H9 (cell line): ENCODE measurements around the gene PRPF40A. TPM values are rescaled to one million over a fixed set of nuclear protein-coding genes. Genes with fewer than 3 reads are reported as not detected.
"Not testable (repeated sequence)": the region's sequence is repeated elsewhere in the genome, so short reads cannot be mapped to it uniquely, and the experiment has no call there.

Experiments used
- DNase-seq: peaks from one replicate; pipeline ENCODE4 v3.0.0-alpha.2; 2017
- H2AFZ ChIP-seq: one replicate; pipeline ENCODE4 v1.6.1; 2013; ENCODE audit warnings: mild to moderate bottlenecking, low read length, control low read depth, moderate library complexity
- H2AK5ac ChIP-seq: 2 replicates; pipeline ENCODE4 v1.6.1; 2013; ENCODE audit warnings: low read length, control low read depth, mixed read lengths; ENCODE audit not compliant: insufficient read length
- H2BK120ac ChIP-seq: one replicate; pipeline ENCODE4 v1.6.1; 2013; ENCODE audit warnings: low read depth, mild to moderate bottlenecking, low read length, control low read depth, inconsistent platforms; ENCODE audit not compliant: poor library complexity, severe bottlenecking
- H2BK12ac ChIP-seq: 2 replicates; pipeline ENCODE4 v1.6.1; 2013; ENCODE audit warnings: low read length, control low read depth, mixed read lengths, low read depth; ENCODE audit not compliant: insufficient read length
- H2BK15ac ChIP-seq: 2 replicates; pipeline ENCODE4 v1.6.1; 2013; ENCODE audit warnings: low read depth, low read length, control low read depth
- H2BK20ac ChIP-seq: one replicate; pipeline ENCODE4 v1.6.1; 2013; ENCODE audit warnings: low read depth, mild to moderate bottlenecking, low read length, control low read depth, inconsistent platforms; ENCODE audit not compliant: poor library complexity, severe bottlenecking
- H2BK5ac ChIP-seq: 2 replicates; pipeline ENCODE4 v1.6.1; 2013; ENCODE audit warnings: low read length, control low read depth, mixed read lengths; ENCODE audit not compliant: insufficient read length
- H3K14ac ChIP-seq: 2 replicates; pipeline ENCODE4 v1.6.1; 2013; ENCODE audit warnings: low read length, control low read depth; ENCODE audit not compliant: insufficient read depth
- H3K18ac ChIP-seq: 2 replicates; pipeline ENCODE4 v1.6.1; 2013; ENCODE audit warnings: low read depth, mild to moderate bottlenecking, mixed read lengths, low read length, control low read depth; ENCODE audit not compliant: insufficient read length
- H3K23ac ChIP-seq: 2 replicates; pipeline ENCODE4 v1.6.1; 2013; ENCODE audit warnings: low read length, control low read depth, mixed read lengths, low read depth; ENCODE audit not compliant: insufficient read length
- H3K23me2 ChIP-seq: 2 replicates; pipeline ENCODE4 v1.6.1; 2013; ENCODE audit warnings: low read depth, mild to moderate bottlenecking, mixed read lengths, low read length, control low read depth; ENCODE audit not compliant: insufficient read length, poor library complexity, severe bottlenecking
- H3K27ac ChIP-seq: 2 replicates; pipeline ENCODE4 v1.5.1; 2013; ENCODE audit warnings: low read length, control low read depth, mixed read lengths, low read depth; ENCODE audit not compliant: insufficient read length
- H3K27me3 ChIP-seq: 2 replicates; pipeline ENCODE4 v1.6.1; 2013; ENCODE audit warnings: low read length, control low read depth, inconsistent platforms; ENCODE audit not compliant: insufficient read depth
- H3K4ac ChIP-seq: 2 replicates; pipeline ENCODE4 v1.6.1; 2013; ENCODE audit warnings: low read depth, mild to moderate bottlenecking, control low read depth, inconsistent platforms, low read length, moderate library complexity
- H3K4me1 ChIP-seq: 2 replicates; pipeline ENCODE4 v1.6.1; 2013; ENCODE audit warnings: low read length, control low read depth, inconsistent platforms; ENCODE audit not compliant: insufficient read depth
- H3K4me2 ChIP-seq: 2 replicates; pipeline ENCODE4 v1.6.1; 2013; ENCODE audit warnings: low read length, control low read depth, mixed read lengths; ENCODE audit not compliant: insufficient read length, insufficient read depth
- H3K56ac ChIP-seq: 2 replicates; pipeline ENCODE4 v1.6.1; 2013; ENCODE audit warnings: low read depth, mild to moderate bottlenecking, mixed read lengths, low read length, control low read depth; ENCODE audit not compliant: insufficient read length
- H3K79me1 ChIP-seq: 2 replicates; pipeline ENCODE4 v1.6.1; 2013; ENCODE audit warnings: low read depth, mild to moderate bottlenecking, moderate library complexity, low read length, control low read depth, inconsistent platforms; ENCODE audit not compliant: insufficient read depth, poor library complexity, severe bottlenecking
- H3K79me2 ChIP-seq: 2 replicates; pipeline ENCODE4 v1.6.1; 2013; ENCODE audit warnings: low read length, control low read depth, inconsistent platforms; ENCODE audit not compliant: insufficient read depth
- H3K9ac ChIP-seq: 2 replicates; pipeline ENCODE4 v1.6.1; 2013; ENCODE audit warnings: low read length, control low read depth, mixed read lengths; ENCODE audit not compliant: insufficient read length; ENCODE audit errors: extremely low read depth
- H3K9me3 ChIP-seq: one replicate; pipeline ENCODE4 v1.6.1; 2013; ENCODE audit warnings: low read depth, low read length, inconsistent platforms; ENCODE audit not compliant: control insufficient read depth
- H3T11ph ChIP-seq: one replicate; pipeline ENCODE4 v1.6.1; 2013; ENCODE audit warnings: mild to moderate bottlenecking, low read length, control low read depth, inconsistent platforms
- H4K20me1 ChIP-seq: one replicate; pipeline ENCODE4 v1.6.1; 2013; ENCODE audit not compliant: control insufficient read depth, insufficient read length, insufficient read depth
- H4K5ac ChIP-seq: 2 replicates; pipeline ENCODE4 v1.6.1; 2013; ENCODE audit warnings: low read depth, mild to moderate bottlenecking, mixed read lengths, low read length, control low read depth; ENCODE audit not compliant: insufficient read length
- H4K8ac ChIP-seq: replicated peaks from 2 replicates; pipeline ENCODE4 v1.6.1; 2013; ENCODE audit warnings: low read length, control low read depth, mixed read lengths, low read depth; ENCODE audit not compliant: insufficient read length
- H4K91ac ChIP-seq: 2 replicates; pipeline ENCODE4 v1.6.1; 2013; ENCODE audit warnings: low read depth, mild to moderate bottlenecking, moderate library complexity, mixed read lengths, low read length, control low read depth; ENCODE audit not compliant: insufficient read length
- H3K27ac Mint-ChIP-seq, 3 experiments: 2 replicates in 2 of 3; 3 replicates in 1 of 3; pipeline ENCODE4 v1.8.0; 2020 to 2021; ENCODE audit warnings: mixed read lengths in 3 of 3, mild to moderate bottlenecking in 1 of 3, moderate library complexity in 1 of 3
- H3K27me3 Mint-ChIP-seq: 2 replicates; pipeline ENCODE4 v1.8.0; 2021; ENCODE audit warnings: low read depth, mild to moderate bottlenecking, moderate library complexity, mixed read lengths
- H3K36me3 Mint-ChIP-seq, 3 experiments: 2 replicates in 2 of 3; 3 replicates in 1 of 3; pipeline ENCODE4 v1.8.0; 2020 to 2021; ENCODE audit warnings: low read depth in 3 of 3, mixed read lengths in 3 of 3; ENCODE audit not compliant: insufficient read depth in 1 of 3
- H3K4me1 Mint-ChIP-seq, 2 experiments: 2 replicates each; pipeline ENCODE4 v1.8.0; 2020; ENCODE audit warnings: mixed read lengths in 2 of 2
- H3K4me3 Mint-ChIP-seq, 2 experiments: 2 replicates in 1 of 2; 3 replicates in 1 of 2; pipeline ENCODE4 v1.8.0; 2020 to 2021; ENCODE audit warnings: mild to moderate bottlenecking in 2 of 2, mixed read lengths in 2 of 2, moderate library complexity in 1 of 2
- H3K9me3 Mint-ChIP-seq, 2 experiments: 2 replicates in 1 of 2; 3 replicates in 1 of 2; pipeline ENCODE4 v1.8.0; 2020; ENCODE audit warnings: mild to moderate bottlenecking in 2 of 2, mixed read lengths in 2 of 2, moderate library complexity in 1 of 2
- CTCF ChIP-seq: fragments of 200-600 bp; sonication (generic); conservative IDR thresholded peaks from 3 replicates; pipeline ENCODE4 v1.8.0; 2021; ENCODE audit warnings: antibody characterized with exemption, mild to moderate bottlenecking
- WGBS: extraction: QIAGEN DNeasy Blood & Tissue Kit; methylation state at CpG from one replicate; pipeline ENCODE4 v1.1.7; 2013; ENCODE audit warnings: missing lambda C conversion rate, low lambda C conversion rate, mixed read lengths; ENCODE audit not compliant: insufficient read length; ENCODE audit errors: extremely low coverage; 5-methylcytosine and 5-hydroxymethylcytosine counted together
- total RNA-seq: library from RNA; stranded (reverse); gene quantifications from 2 replicates; pipeline ENCODE4 v1.2.1, GENCODE V29; 2021

The PRPF40A gene
- total RNA-seq, 1 experiment from 2014 or later: 158 TPM

- Histone ChIP-seq H2AK5ac (no peak overlapping the region), H2BK15ac (no peak overlapping the region), H3K79me1 (no peaks in the 10 kb centered on the region), H2BK120ac (no peak overlapping the region), H3K79me2 (peaks cover 10% of the 10 kb centered on the region; the same call in 1 of the 2 replicates), H3K14ac (no peak overlapping the region), H3T11ph (no peak overlapping the region), H3K27me3 (no peaks in the 10 kb centered on the region), H4K20me1 (no peaks in the 10 kb centered on the region), H4K8ac (no peak overlapping the region), H3K4me1 (no peaks in the 10 kb centered on the region; the same call in 1 of the 2 replicates), H4K91ac (no peak overlapping the region), H2BK12ac (no peak overlapping the region), H3K23ac (no peak overlapping the region), H2BK5ac (no peak overlapping the region), H4K5ac (no peak overlapping the region), H2BK20ac (no peak overlapping the region), H3K4me2 (no peak overlapping the region), H3K23me2 (no peaks in the 10 kb centered on the region), H3K4ac (no peak overlapping the region), H3K9ac (no peak overlapping the region), H3K27ac (no peak overlapping the region), H3K56ac (no peak overlapping the region), H3K18ac (no peak overlapping the region), H2AFZ (no peak overlapping the region), H3K9me3 (no peaks in the 10 kb centered on the region)
- Mint-ChIP-seq H3K27ac (no peak overlapping the region), H3K4me1 (peaks cover 17 to 20% of the 10 kb centered on the region in 2 experiments), H3K9me3 (no peaks in the 10 kb centered on the region), H3K36me3 (peaks cover 4 to 27% (median 22%) of the 10 kb centered on the region in 3 experiments), H3K27me3 (no peaks in the 10 kb centered on the region), H3K4me3 (no peak overlapping the region)
- no peak for TF ChIP-seq CTCF
- no peak for DNase-seq
- no CpG with 5 or more reads among the region's 1 CpG for WGBS
Observed at GRCh38 chr2:152723918-152724317, 6.7 kb upstream of the PRPF40A start.

DNA sequence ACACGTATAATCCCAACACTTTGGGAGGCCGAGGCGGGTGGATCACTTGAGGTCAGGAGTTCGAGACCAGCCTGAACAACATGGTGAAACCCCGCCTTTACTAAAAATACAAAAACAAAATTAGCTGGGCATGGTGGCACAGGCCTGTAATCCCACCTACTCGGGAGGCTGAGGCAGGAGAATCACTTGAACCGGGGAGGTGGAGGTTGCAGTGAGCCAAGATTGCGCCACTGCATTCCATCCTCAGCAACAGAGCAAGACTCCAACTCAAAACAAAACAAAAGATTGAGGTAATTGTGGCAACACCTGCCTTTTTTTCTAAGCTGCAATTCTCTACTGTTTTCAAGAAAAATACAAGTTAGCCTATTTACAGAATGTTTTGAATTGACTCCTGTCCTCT, 5.4 kb upstream of the PRPF40A start:
- H3K79me2 ChIP-seq, H3K23me2 ChIP-seq, H2BK15ac ChIP-seq, DNase-seq, H3K27me3 Mint-ChIP-seq, H3K27ac ChIP-seq, H3K27me3 ChIP-seq, H3K4me2 ChIP-seq, H3K9me3 Mint-ChIP-seq, H3K4ac ChIP-seq, H3K9ac ChIP-seq, H3K4me3 Mint-ChIP-seq, H2AK5ac ChIP-seq, H4K91ac ChIP-seq, H4K20me1 ChIP-seq, H3K14ac ChIP-seq, H3K56ac ChIP-seq, H4K5ac ChIP-seq, H2BK120ac ChIP-seq, H4K8ac ChIP-seq, H3K23ac ChIP-seq, H2BK5ac ChIP-seq, H2BK12ac ChIP-seq, H3K4me1 ChIP-seq, H3K9me3 ChIP-seq, H2AFZ ChIP-seq, H2BK20ac ChIP-seq, H3T11ph ChIP-seq, H3K18ac ChIP-seq, H3K79me1 ChIP-seq: not testable (repeated sequence)
- no CpG with 5 or more reads among the region's 8 CpGs for WGBS
- Mint-ChIP-seq H3K27ac (peak overlapping the region in 1 of 3 experiments; percentile 74; a peak in 2 of 7 replicates), H3K36me3 (peaks cover 4 to 27% (median 22%) of the 10 kb centered on the region in 3 experiments), H3K4me1 (peaks cover 17 to 20% of the 10 kb centered on the region in 2 experiments)
